Natural killer cell (primary cell): Measurements from ENCODE around the gene ATG4A. TPM values are rescaled to one million over a fixed set of nuclear protein-coding genes. Genes with fewer than 3 reads are reported as not detected.

Experiments
- ATAC-seq, 3 donors: fragments of 150-1000 bp in 2 of 3; fragments of 200-7000 bp in 1 of 3; cut with Tn5 transposase; 1 replicate in 1 of 3; 2 replicates in 2 of 3; pipeline ENCODE4 v1.10.0; 2021; ENCODE audit warnings: mild to moderate bottlenecking in 2 of 3, moderate library complexity in 2 of 3
- DNase-seq, 2 donors: peaks; one replicate each; pipeline versions ENCODE4 v3.0.0 to v3.0.0-alpha.2; 2013 to 2021; ENCODE audit warnings: mixed read lengths in 1 of 2
- H3K27ac ChIP-seq: one replicate; pipeline ENCODE4 v1.5.1; 2013; ENCODE audit warnings: mild to moderate bottlenecking, low read length
- H3K27me3 ChIP-seq: one replicate; pipeline ENCODE4 v1.6.1; 2013; ENCODE audit warnings: low read length; ENCODE audit not compliant: control insufficient read depth, insufficient read depth
- H3K36me3 ChIP-seq: one replicate; pipeline ENCODE4 v1.6.1; 2013; ENCODE audit warnings: low read length; ENCODE audit not compliant: control insufficient read depth, insufficient read depth
- H3K4me1 ChIP-seq: one replicate; pipeline ENCODE4 v1.6.1; 2013; ENCODE audit warnings: low read length; ENCODE audit not compliant: control insufficient read depth, insufficient read depth
- H3K4me3 ChIP-seq: one replicate; pipeline ENCODE4 v1.5.1; 2013; ENCODE audit warnings: low read length
- H3K9me3 ChIP-seq: one replicate; pipeline ENCODE4 v1.6.1; 2013; ENCODE audit warnings: low read length; ENCODE audit not compliant: control insufficient read depth, insufficient read depth
- H3K27ac Mint-ChIP-seq, 2 donors: one replicate each; pipeline ENCODE4 v1.8.0; 2022; ENCODE audit warnings: mild to moderate bottlenecking in 2 of 2, mixed read lengths in 2 of 2, moderate library complexity in 1 of 2
- H3K27me3 Mint-ChIP-seq, 2 donors: one replicate each; pipeline ENCODE4 v1.8.0; 2022; ENCODE audit warnings: low read depth in 2 of 2, mixed read lengths in 2 of 2
- H3K36me3 Mint-ChIP-seq: one replicate; pipeline ENCODE4 v1.8.0; 2022; ENCODE audit warnings: mixed read lengths
- H3K4me1 Mint-ChIP-seq, 2 donors: one replicate each; pipeline ENCODE4 v1.8.0; 2022; ENCODE audit warnings: mixed read lengths in 2 of 2
- H3K4me3 Mint-ChIP-seq: one replicate; pipeline ENCODE4 v1.8.0; 2022; ENCODE audit warnings: mild to moderate bottlenecking, moderate library complexity, mixed read lengths
- H3K9me3 Mint-ChIP-seq, 2 donors: one replicate each; pipeline ENCODE4 v1.8.0; 2022; ENCODE audit warnings: mixed read lengths in 2 of 2
- WGBS: methylation state at CpG from one replicate; pipeline ENCODE4 v1.1.7; 2013; ENCODE audit warnings: missing lambda C conversion rate; ENCODE audit not compliant: insufficient coverage; 5-methylcytosine and 5-hydroxymethylcytosine counted together
- intact Hi-C: fragments of 100-400 bp; cut with micrococcal nuclease; formaldehyde crosslinking; loops from one replicate; pipeline ENCODE4 v1.14.2; 2022
- total RNA-seq, 4 donors: library from RNA; stranded (reverse); fragments of 120-200 nt in 1 of 4; gene quantifications; one replicate each; pipeline versions ENCODE4 v1.2.3 to v1.2.4, GENCODE V29; 2013 to 2022
- TF ChIP-seq, protein P1 (sequence below): fragments of 200-600 bp; IDR thresholded peaks from one replicate; pipeline ENCODE4 v1.8.0; 2022; ENCODE audit warnings: antibody characterized with exemption

ATG4A gene
- total RNA-seq, 3 donors from 2014 or later (not counting 1 experiment from before 2014, with no cell fraction given): 10.7 to 13.5 (median 11.6) TPM

DNA sequence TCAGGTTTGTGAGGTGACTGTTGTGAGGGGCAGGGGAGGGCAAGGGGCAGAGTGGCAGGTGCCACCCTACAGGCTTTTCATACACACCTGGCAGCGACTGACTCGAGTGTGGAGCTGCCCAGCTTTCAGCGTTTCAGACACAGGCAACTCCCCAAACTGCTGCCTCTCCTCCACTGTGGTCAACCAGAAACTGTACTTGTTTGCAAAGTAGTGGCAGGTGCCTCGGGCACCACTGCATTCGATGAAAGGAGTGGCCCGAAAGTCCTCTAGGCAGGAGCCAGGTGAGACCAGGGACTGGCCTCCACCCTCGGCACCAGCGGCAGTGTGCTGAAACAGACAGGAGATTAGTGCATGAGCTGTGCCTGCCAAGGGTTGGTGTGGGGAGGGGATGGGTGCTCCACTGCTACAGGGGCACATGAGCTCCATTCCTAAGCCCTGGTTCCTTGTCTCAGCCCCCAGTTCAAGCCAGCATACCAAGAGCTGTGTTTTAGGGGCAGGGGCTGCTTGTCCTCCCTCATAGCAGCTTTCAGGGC lies 65.4 kb downstream of the ATG4A start:
- Histone ChIP-seq H3K4me3 (no peak overlapping the region), H3K27ac (no peak overlapping the region), H3K4me1 (no peaks in the 10 kb centered on the region), H3K9me3 (no peaks in the 10 kb centered on the region), H3K27me3 (no peaks in the 10 kb centered on the region), H3K36me3 (peaks cover 3% of the 10 kb centered on the region)
- Mint-ChIP-seq H3K36me3 (no peaks in the 10 kb centered on the region), H3K4me3 (no peak overlapping the region), H3K4me1 (no peaks in the 10 kb centered on the region), H3K27ac (no peak overlapping the region), H3K9me3 (no peaks in the 10 kb centered on the region), H3K27me3 (peaks cover 0 to 6% of the 10 kb centered on the region in 2 donors)
- TF ChIP-seq, protein P1, sequence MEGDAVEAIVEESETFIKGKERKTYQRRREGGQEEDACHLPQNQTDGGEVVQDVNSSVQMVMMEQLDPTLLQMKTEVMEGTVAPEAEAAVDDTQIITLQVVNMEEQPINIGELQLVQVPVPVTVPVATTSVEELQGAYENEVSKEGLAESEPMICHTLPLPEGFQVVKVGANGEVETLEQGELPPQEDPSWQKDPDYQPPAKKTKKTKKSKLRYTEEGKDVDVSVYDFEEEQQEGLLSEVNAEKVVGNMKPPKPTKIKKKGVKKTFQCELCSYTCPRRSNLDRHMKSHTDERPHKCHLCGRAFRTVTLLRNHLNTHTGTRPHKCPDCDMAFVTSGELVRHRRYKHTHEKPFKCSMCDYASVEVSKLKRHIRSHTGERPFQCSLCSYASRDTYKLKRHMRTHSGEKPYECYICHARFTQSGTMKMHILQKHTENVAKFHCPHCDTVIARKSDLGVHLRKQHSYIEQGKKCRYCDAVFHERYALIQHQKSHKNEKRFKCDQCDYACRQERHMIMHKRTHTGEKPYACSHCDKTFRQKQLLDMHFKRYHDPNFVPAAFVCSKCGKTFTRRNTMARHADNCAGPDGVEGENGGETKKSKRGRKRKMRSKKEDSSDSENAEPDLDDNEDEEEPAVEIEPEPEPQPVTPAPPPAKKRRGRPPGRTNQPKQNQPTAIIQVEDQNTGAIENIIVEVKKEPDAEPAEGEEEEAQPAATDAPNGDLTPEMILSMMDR: no peak
- DNase-seq: no peak
- intact Hi-C loops: no loop called here
- WGBS: 94% methylated on average over 8 of the region's 8 CpGs
- ATAC-seq: no peak

DNA sequence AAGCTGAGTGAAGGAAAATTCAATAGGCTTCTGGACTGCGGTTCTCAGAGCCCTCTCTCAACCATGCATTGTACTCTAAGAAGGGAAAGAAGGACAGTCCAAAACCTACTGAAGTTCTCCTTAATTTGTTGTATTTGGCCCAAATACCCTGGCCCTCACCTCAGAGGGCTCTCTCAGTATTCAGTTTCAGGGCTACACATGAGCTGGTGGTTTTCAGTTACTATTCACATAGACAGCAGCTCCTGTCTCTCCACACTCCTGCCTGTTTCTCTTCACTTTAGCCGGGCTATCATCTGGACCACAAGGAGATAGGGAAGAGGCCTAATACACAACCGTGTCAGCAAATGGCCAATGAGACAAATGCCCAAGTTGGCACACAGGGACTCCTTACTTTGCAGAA lies 66.0 kb downstream of the ATG4A start:
- Histone ChIP-seq H3K27ac (no peak overlapping the region), H3K9me3 (no peaks in the 10 kb centered on the region), H3K36me3 (peaks cover 3% of the 10 kb centered on the region), H3K4me3 (no peak overlapping the region), H3K4me1 (no peaks in the 10 kb centered on the region), H3K27me3 (no peaks in the 10 kb centered on the region)
- TF ChIP-seq, protein P1: no peak
- no peak overlapping the region for H3K4me3 Mint-ChIP-seq
- intact Hi-C loops: no loop called here
- no peaks in the 10 kb centered on the region for H3K36me3 Mint-ChIP-seq
- WGBS: 95% methylated on average over 3 of the region's 3 CpGs
- H3K27me3 Mint-ChIP-seq: peaks cover 0 to 6% of the 10 kb centered on the region in 2 donors
- no peak overlapping the region for H3K27ac Mint-ChIP-seq
- DNase-seq (no peak), ATAC-seq (no peak)
- no peaks in the 10 kb centered on the region for H3K4me1 Mint-ChIP-seq
- no peaks in the 10 kb centered on the region for H3K9me3 Mint-ChIP-seq

DNA sequence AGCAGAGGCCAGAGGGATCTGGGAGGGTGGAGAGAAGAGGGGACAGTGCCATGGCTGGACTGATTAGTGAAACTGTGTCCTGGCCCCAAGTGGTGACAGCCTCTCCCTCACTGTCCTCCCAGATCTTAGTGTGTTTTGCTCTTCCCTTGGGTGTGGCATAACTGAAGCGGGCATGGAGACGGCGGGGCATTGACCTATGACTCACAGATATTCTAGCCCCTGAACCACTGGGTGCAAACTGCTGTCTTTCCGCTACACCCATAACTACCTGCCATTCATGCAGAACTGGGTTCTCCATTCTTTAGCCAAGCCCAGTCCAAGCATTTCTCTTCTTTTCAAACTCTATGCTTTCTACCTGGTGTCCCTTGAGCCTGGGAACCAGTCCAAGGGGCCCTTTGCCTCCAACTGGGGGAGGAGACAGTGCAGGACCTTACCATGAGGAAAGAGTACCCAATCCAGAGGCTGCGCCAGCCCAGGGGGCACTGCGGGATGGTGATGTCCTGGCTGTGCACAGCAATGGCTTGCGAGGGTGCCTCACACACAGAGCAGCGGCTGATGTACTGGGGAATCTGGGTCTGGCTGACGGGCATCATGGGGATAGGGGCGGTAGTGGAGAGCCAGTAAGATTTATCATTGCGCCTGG lies 67.6 kb downstream of the ATG4A start:
- no peaks in the 10 kb centered on the region for H3K4me1 Mint-ChIP-seq
- ATAC-seq: no peak
- Histone ChIP-seq H3K4me1 (no peaks in the 10 kb centered on the region), H3K27ac (no peak overlapping the region), H3K9me3 (no peaks in the 10 kb centered on the region), H3K36me3 (no peaks in the 10 kb centered on the region), H3K4me3 (no peak overlapping the region), H3K27me3 (no peaks in the 10 kb centered on the region)
- peaks cover 0 to 6% of the 10 kb centered on the region in 2 donors for H3K27me3 Mint-ChIP-seq
- TF ChIP-seq, protein P1: no peak
- H3K4me3 Mint-ChIP-seq: no peak overlapping the region
- no peak for DNase-seq
- H3K9me3 Mint-ChIP-seq: no peaks in the 10 kb centered on the region
- H3K36me3 Mint-ChIP-seq: no peaks in the 10 kb centered on the region
- WGBS: 97% methylated on average over 11 of the region's 11 CpGs
- H3K27ac Mint-ChIP-seq: no peak overlapping the region
- intact Hi-C loops: no loop called here

DNA sequence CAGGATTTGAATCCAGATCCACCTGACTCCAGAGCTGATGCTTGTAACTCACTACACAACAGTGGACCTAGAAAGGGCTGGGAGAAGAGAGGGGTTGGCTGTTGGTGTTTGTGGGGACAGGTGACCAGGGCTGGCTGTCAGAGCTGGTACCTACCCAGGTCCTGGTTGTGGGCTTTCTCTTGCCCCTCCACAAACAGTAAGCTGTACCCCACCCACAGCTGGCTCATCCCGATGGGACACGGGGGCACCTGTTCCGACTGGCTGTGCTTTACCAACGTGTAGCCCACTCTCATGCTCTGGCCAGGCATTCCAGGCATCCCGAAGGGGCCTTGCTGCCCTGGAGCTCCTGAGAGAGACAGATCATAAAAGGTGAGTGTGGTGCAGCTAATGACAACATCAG lies 68.7 kb downstream of the ATG4A start:
- H3K9me3 Mint-ChIP-seq: no peaks in the 10 kb centered on the region
- Histone ChIP-seq H3K4me3 (no peak overlapping the region), H3K27me3 (no peaks in the 10 kb centered on the region), H3K9me3 (no peaks in the 10 kb centered on the region), H3K27ac (no peak overlapping the region), H3K36me3 (no peaks in the 10 kb centered on the region), H3K4me1 (no peaks in the 10 kb centered on the region)
- WGBS: 96% methylated on average over 3 of the region's 5 CpGs
- DNase-seq (no peak), ATAC-seq (no peak)
- H3K4me1 Mint-ChIP-seq: no peaks in the 10 kb centered on the region
- intact Hi-C loops: no loop called here
- H3K4me3 Mint-ChIP-seq: no peak overlapping the region
- no peaks in the 10 kb centered on the region for H3K36me3 Mint-ChIP-seq
- H3K27me3 Mint-ChIP-seq: peaks cover 0 to 6% of the 10 kb centered on the region in 2 donors
- no peak overlapping the region for H3K27ac Mint-ChIP-seq
- TF ChIP-seq, protein P1: no peak
